T-helper 2 cell treated with Interferon-gamma antibody and Interleukin-4, amounts not matched to agents 100 ng/mL and 5 ng/mL, for 36 hours (primary cell): Measurements from ENCODE around the gene CCT8. TPM values are rescaled to one million over a fixed set of nuclear protein-coding genes. Genes with fewer than 3 reads are reported as not detected.

ENCODE experiments used
- intact Hi-C: fragments of 100-400 bp; cut with micrococcal nuclease; formaldehyde crosslinking; loops from one replicate; pipeline ENCODE4 v1.15.1; 2023
- total RNA-seq: library from RNA; stranded (reverse); gene quantifications from 2 replicates; pipeline ENCODE4 v1.2.3, GENCODE V29; 2022

Gene CCT8
- 261 and 264 TPM in 2 replicates for total RNA-seq

- intact Hi-C loops = loop anchor here (1.0 to 5.0 kb wide), 8 partner anchors 49 to 275 kb away; partner anchors contain the start of genes BACH1, LTN1 and USP16
These were observed at the start of gene CCT8 for GRCh38 chr21:29073222-29074006. Gene CCT8, minus strand, starts transcription at chr21:29073648. Its CDS starts 58 bp downstream, at chr21:29073590.

- intact Hi-C loops = no loop called here
These were observed 48.3 kb upstream of the CCT8 start for GRCh38 chr21:29121759-29122158.

GRCh38 chr21:29117372-29117955 lies 44.0 kb upstream of the CCT8 start:
- intact Hi-C loops = no loop called here

- intact Hi-C loops = no loop called here
These were observed 42.5 kb upstream of the CCT8 start for GRCh38 chr21:29115899-29116298.

- intact Hi-C loops = no loop called here
These were observed 41.5 kb upstream of the CCT8 start for GRCh38 chr21:29114765-29115500.

GRCh38 chr21:29105218-29105617 lies 31.8 kb upstream of the CCT8 start:
- intact Hi-C loops = no loop called here

- intact Hi-C loops = no loop called here
These were observed 30.8 kb upstream of the CCT8 start for GRCh38 chr21:29104239-29104708.

- intact Hi-C loops = no loop called here
These were observed 29.4 kb upstream of the CCT8 start for GRCh38 chr21:29102791-29103257.

GRCh38 chr21:29098156-29098555 lies 24.7 kb upstream of the CCT8 start:
- intact Hi-C loops = loop anchor here (10.0 kb wide), 1 partner anchor 747 kb away; no protein-coding TSS in a partner anchor

GRCh38 chr21:29096218-29097015 lies 23.0 kb upstream of the CCT8 start:
- intact Hi-C loops = loop anchor here (10.0 kb wide), 1 partner anchor 748 kb away; no protein-coding TSS in a partner anchor

- intact Hi-C loops = loop anchor here (5.0 to 10.0 kb wide), 2 partner anchors 205 to 752 kb away; partner anchors contain the start of gene BACH1
These were observed 18.9 kb upstream of the CCT8 start for GRCh38 chr21:29092102-29092959.

- intact Hi-C loops = loop anchor here (5.0 to 10.0 kb wide), 2 partner anchors 206 to 754 kb away; partner anchors contain the start of gene BACH1
These were observed 17.6 kb upstream of the CCT8 start for GRCh38 chr21:29091033-29091432.

GRCh38 chr21:29085106-29085752 lies 11.8 kb upstream of the CCT8 start:
- intact Hi-C loops = no loop called here

GRCh38 chr21:29084372-29084771 lies 10.9 kb upstream of the CCT8 start:
- intact Hi-C loops = no loop called here

- intact Hi-C loops = no loop called here
These were observed 9.9 kb upstream of the CCT8 start for GRCh38 chr21:29083306-29083705.

- intact Hi-C loops = no loop called here
These were observed 8.8 kb upstream of the CCT8 start for GRCh38 chr21:29082046-29082815.

GRCh38 chr21:29080454-29080941 lies 7.0 kb upstream of the CCT8 start:
- intact Hi-C loops = no loop called here
